Tibial artery (tissue), 4 donors: ENCODE data around the gene SPATA9.

Source experiments
- DNase-seq, 2 donors: peaks; one replicate each; pipeline ENCODE4 v3.0.0-alpha.2; 2019
- H3K27ac ChIP-seq, 2 donors: fragments of 200-600 bp; sonication (generic) in 1 of 2; 1 replicate in 1 of 2; 2 replicates in 1 of 2; pipeline ENCODE4 v1.5.1; 2018 to 2019; ENCODE audit warnings: mild to moderate bottlenecking in 1 of 2
- H3K27me3 ChIP-seq, 2 donors: fragments of 200-600 bp; sonication (generic) in 1 of 2; one replicate each; pipeline versions ENCODE4 v1.5.1 to v1.6.0; 2016 to 2019
- H3K36me3 ChIP-seq, 3 donors: fragments of 200-600 bp; sonication (generic) in 2 of 3; one replicate each; pipeline ENCODE4 v1.5.1; 2016 to 2019; ENCODE audit warnings: mild to moderate bottlenecking in 2 of 3
- H3K4me1 ChIP-seq, 4 donors: fragments of 200-600 bp; sonication (generic) in 2 of 4; 1 replicate in 3 of 4; 2 replicates in 1 of 4; pipeline ENCODE4 v1.5.1; 2016 to 2019
- H3K4me3 ChIP-seq, 2 donors: fragments of 200-600 bp; sonication (generic) in 1 of 2; 1 replicate in 1 of 2; 2 replicates in 1 of 2; pipeline ENCODE4 v1.5.1; 2018 to 2019; ENCODE audit warnings: mild to moderate bottlenecking in 2 of 2
- H3K9me3 ChIP-seq, 3 donors: fragments of 200-600 bp; sonication (generic) in 1 of 3; one replicate each; pipeline ENCODE4 v1.5.1; 2016 to 2019
- intact Hi-C: fragments of 100-400 bp; cut with DNase I; formaldehyde crosslinking; loops from one replicate; pipeline ENCODE4 v1.15.0; 2023; ENCODE audit warnings: low total_unique reads
- TF ChIP-seq, protein P1 (sequence below), 2 experiments: fragments of 200-600 bp in 1 of 2; fragments of 450-650 bp in 1 of 2; IDR thresholded peaks; one replicate each; pipeline ENCODE4 v1.5.1; 2017 to 2019; ENCODE audit warnings: antibody characterized with exemption in 2 of 2, mild to moderate bottlenecking in 1 of 2, moderate library complexity in 1 of 2

Gene SPATA9

GRCh38 chr5:95729115-95730010, 46.6 kb upstream of the SPATA9 start:
- H3K27ac ChIP-seq = peak overlapping the region in 1 of 2 donors; percentile 93

DNA sequence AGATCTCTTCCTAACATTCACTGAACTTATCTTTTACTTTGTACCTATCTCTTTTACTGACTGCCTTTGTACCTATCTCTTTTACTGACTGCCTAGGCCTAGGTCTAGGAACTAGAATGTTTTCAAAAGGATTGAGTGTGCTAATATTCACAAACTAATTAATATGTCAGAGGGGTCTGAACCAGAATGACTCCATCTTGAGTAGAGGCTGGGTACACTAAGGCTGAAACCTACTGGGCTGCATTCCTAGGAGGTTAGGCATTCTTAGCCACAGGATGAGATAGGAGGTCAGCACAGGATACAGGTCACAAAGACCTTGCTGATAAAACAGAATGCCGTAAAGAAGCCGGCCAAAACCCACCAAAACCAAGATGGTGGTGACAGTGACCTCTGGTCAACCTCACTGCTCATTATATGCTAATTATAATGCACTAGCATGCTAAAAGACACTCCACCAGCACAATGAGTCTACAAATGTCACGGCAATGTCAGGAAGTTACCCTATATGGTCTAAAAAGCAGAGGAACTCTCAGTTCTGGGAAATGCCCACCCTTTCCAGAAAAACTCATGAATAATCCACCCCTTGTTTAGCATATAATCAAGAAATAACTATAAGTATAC, 45.8 kb upstream of the SPATA9 start:
- H3K9me3 ChIP-seq = no peaks in the 10 kb centered on the region
- no peak overlapping the region for H3K4me3 ChIP-seq
- TF ChIP-seq, protein P1, sequence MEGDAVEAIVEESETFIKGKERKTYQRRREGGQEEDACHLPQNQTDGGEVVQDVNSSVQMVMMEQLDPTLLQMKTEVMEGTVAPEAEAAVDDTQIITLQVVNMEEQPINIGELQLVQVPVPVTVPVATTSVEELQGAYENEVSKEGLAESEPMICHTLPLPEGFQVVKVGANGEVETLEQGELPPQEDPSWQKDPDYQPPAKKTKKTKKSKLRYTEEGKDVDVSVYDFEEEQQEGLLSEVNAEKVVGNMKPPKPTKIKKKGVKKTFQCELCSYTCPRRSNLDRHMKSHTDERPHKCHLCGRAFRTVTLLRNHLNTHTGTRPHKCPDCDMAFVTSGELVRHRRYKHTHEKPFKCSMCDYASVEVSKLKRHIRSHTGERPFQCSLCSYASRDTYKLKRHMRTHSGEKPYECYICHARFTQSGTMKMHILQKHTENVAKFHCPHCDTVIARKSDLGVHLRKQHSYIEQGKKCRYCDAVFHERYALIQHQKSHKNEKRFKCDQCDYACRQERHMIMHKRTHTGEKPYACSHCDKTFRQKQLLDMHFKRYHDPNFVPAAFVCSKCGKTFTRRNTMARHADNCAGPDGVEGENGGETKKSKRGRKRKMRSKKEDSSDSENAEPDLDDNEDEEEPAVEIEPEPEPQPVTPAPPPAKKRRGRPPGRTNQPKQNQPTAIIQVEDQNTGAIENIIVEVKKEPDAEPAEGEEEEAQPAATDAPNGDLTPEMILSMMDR (IDR thresholded peaks at IDR 0.05) = no peak
- H3K27ac ChIP-seq = peak overlapping the region in 1 of 2 donors; percentile 34
- no peak for DNase-seq
- H3K27me3 ChIP-seq = no peaks in the 10 kb centered on the region
- H3K36me3 ChIP-seq = no peaks in the 10 kb centered on the region
- intact Hi-C loops = no loop called here
- peaks cover 0 to 62% (median 12%) of the 10 kb centered on the region in 4 donors for H3K4me1 ChIP-seq

More at GRCh38 chr5:95729115-95730010, 46.6 kb upstream of the SPATA9 start:
- peaks cover 0 to 64% (median 16%) of the 10 kb centered on the region in 4 donors for H3K4me1 ChIP-seq
- no peaks in the 10 kb centered on the region for H3K9me3 ChIP-seq
- H3K27me3 ChIP-seq = no peaks in the 10 kb centered on the region
- intact Hi-C loops = loop anchor here (5.0 kb wide), 2 partner anchors 67 to 82 kb away; partner anchors contain the start of gene RFESD
- no peak overlapping the region for H3K4me3 ChIP-seq
- DNase-seq = no peak
- H3K36me3 ChIP-seq = no peaks in the 10 kb centered on the region
- TF ChIP-seq, protein P1 (IDR thresholded peaks at IDR 0.05) = no peak

DNA sequence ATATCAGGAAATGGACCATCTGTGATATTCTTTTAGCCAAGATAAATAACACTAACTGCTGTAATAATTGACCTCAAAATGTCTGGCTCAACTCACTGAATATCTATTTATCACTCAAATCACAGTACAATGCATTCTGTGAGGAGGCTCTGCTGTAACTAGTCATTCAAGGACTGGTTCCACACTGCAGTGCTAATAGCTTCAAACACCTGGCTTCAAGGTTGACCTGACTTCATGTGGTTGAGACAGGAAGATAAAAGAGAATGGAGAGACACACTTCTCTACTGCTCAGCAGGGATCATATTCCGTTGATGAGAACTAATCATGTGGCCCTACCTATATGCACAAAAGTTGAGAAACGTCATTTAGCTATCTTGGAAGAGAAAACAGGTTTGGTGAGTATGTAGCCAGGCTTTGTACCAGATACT, 45.0 kb upstream of the SPATA9 start:
- TF ChIP-seq, protein P1 (IDR thresholded peaks at IDR 0.05) = no peak
- no peaks in the 10 kb centered on the region for H3K36me3 ChIP-seq
- DNase-seq = no peak
- intact Hi-C loops = no loop called here
- no peaks in the 10 kb centered on the region for H3K27me3 ChIP-seq
- H3K27ac ChIP-seq = peak overlapping the region in 1 of 2 donors; percentile 34
- peaks cover 0 to 58% (median 12%) of the 10 kb centered on the region in 4 donors for H3K4me1 ChIP-seq
- no peaks in the 10 kb centered on the region for H3K9me3 ChIP-seq
- H3K4me3 ChIP-seq = no peak overlapping the region

DNA sequence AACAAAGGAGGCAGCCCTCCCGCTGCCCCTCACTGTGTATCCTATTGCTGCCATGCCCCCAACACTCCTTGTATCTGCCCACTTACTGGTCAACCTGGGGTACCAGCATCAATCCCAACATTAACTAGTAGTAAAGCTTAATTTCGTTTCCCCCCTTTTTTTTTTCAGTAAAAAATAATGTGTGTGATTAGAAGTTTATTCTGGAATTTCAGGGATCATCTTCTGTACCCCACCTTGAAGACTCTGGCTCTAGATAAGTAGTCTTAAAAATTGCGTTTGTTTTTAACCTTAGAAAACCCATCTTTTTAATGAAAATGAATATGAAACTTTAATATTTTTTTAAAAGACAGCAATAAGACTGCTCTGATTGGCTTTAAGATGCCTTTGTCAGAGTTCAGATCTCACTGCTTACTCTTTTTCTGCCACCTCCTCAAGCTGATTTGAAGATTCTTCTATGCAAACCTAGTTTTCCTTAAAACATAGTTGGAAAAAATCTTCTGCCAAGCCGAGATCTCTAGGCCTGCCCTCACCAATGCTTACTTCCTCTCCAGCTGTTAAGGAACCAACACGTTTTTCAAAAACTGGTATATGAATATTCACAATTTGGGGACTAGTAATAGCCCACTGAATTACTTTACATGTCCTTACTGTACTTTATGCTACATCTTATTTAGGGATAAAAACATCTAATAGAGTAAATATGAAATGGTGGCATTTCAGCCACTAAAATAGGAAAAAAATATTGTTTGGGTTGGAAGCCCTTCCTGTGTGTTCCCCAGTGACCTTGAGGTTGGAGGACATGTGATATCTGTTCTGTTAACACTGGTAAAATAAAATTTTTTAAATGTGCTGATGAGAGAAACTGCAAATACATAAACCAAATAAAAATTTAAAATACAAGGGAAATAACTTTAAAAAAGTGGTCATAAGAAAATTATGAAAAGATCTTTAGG, 44.3 kb upstream of the SPATA9 start:
- intact Hi-C loops = no loop called here
- Histone ChIP-seq H3K4me3 (no peak overlapping the region), H3K27me3 (no peaks in the 10 kb centered on the region), H3K27ac (peak overlapping the region; percentile 13 to 34), H3K4me1 (peaks cover 0 to 51% (median 12%) of the 10 kb centered on the region in 4 donors), H3K36me3 (no peaks in the 10 kb centered on the region), H3K9me3 (no peaks in the 10 kb centered on the region)
- no peak for DNase-seq
- TF ChIP-seq, protein P1 (IDR thresholded peaks at IDR 0.05) = no peak
